ENCODE results near the gene LITAF. TPM values are rescaled to one million over a fixed set of nuclear protein-coding genes. Genes with fewer than 3 reads are reported as not detected.
"Not testable (repeated sequence)": the region's sequence is repeated elsewhere in the genome, so short reads cannot be mapped to it uniquely, and the experiment has no call there.

LITAF gene
- total RNA-seq, 1 experiment from 2014 or later: 29.8 TPM

DNA sequence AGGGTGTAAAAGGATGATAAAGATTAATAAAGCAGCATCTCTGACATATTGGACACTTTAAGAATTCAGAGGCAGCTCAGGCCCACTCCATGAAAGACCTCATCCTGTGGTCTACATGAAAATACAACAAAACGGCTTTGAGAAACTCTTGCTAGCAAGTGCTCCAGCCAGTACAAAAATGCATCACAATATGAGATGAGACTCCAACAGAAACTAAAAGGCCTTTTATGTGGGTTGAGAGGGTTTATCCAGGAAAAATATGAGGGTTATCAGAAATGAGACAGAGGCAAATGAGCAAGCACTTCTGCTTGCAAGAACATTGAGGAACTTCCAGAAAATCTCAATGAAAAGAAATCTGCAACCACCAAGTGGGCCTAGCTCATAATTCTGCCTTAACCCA lies 65.7 kb downstream of the LITAF start:
- DNase-seq (ENCODE audit: low read depth): no peak

DNA sequence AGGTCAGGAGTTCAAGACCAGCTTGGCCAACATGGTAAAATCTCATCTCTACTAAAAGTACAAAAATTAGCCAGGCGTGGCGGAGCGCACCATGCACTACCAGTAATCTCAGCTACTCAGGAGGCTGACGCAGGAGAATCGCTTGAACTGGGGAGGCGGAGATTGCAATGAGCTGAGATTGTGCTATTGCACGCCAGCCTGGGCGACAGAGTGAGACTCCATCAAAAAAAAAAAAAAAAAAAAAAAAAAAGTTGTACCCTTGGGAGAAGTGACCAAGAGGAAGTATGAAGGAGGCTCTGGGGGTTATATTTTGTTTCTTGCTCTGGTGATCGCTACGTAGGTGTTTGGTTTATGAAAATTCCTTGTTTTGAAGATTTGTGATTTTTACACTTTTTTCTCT lies 66.3 kb downstream of the LITAF start:
- no peak for DNase-seq (ENCODE audit: low read depth)

DNA sequence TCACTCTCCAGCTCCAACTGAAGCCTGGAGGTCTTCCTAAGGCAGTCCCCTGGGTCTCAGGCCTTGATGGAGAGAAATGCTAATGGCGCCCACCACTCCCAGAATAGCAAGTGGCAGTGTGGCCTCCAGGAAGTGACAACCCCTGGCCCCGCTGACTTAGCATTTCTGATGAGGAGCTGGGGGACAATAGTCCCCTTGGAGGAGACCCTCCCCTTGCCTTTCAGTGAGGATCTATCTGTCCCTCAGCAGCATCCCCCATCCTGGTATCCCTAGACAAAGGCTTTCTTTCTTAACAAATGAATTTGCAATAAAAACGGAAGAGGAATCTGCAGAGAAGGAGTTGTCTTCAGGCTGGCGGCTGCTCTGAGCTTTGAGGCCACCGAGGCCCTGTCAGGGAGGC lies 68.8 kb downstream of the LITAF start:
- no peak for DNase-seq (ENCODE audit: low read depth)

DNA sequence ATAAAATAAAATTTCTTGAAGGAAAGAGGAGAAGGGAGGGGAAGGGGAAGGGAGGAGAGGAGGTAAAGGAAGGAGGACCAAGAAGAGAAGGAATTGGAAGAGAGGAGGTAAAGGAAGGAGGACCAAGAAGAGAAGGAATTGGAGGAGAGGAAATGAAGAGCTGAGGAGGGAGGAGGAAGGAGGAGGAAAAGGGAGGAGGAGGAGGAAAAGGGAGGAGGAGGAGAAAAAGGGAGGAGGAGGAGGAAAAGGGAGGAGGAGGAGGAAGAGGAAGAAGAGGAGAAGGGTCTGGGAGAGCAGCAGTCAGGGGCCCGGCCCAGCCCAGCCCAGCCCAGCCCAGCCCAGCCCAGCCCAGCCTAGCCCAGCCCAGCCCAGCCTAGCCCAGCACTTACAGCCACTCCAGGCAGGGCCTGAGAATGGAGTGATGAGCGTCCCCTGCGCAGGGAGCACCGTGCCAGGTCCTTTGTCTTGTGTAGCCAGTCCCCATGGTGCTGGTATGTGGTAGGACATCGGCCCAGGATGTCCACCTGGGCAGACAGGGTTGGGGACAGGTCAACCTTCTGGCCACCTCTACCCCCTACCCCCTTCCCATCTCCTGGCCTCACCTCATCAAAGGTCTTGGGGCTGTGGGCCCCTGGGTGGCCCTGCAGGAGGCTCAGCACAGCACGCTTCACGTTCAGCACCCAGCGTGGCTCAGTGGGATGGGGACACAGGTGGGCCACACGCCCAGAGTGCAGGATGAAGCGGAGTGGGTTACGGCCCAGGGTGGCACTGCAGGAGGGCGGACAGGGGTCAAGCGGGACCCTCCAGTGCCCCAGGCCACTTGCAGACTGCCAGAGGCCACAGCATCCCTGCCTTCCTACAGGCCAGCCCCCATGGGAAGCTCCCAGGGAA lies 70.9 kb downstream of the LITAF start:
- DNase-seq (ENCODE audit: low read depth): no peak

DNA sequence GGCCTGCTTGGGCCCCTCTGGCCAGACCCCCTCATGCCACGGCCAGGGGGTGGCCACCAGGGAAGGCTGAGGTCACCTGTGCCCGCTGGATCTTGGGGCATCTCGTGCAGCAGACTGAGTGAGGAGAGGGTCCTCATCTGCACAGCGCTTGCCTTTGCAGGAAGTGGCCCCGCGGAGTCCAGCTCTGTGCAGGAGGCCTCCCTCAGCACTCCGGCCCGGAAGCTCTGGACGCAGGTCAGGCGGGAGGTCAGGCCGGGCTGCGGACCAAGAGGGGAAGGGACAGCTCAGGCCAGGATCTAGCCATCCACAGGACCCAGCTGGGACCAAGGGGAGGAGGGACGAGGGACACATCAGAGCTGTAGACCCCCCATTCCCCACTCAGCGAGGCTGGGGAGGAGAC lies 72.4 kb downstream of the LITAF start:
- DNase-seq (ENCODE audit: low read depth): no peak

DNA sequence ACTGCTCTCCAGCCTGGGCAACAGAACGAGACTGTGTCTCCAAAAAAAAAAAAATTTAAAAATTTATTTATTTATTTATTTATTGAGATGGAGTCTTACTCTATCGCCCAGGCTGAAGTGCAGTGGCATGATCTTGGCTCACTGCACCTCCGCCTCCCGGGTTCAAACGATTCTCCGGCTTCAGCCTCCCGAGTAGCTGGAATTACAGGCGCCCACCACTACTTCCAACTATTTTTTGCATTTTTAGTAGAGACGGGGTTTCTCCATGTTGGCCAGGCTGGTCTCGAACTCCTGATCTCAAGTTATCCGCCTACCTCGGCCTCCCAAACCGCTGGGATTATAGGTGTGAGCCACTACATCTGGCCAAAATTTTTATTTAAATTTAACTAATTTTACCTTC lies 73.4 kb downstream of the LITAF start:
- DNase-seq (ENCODE audit: low read depth): not testable (repeated sequence)

DNA sequence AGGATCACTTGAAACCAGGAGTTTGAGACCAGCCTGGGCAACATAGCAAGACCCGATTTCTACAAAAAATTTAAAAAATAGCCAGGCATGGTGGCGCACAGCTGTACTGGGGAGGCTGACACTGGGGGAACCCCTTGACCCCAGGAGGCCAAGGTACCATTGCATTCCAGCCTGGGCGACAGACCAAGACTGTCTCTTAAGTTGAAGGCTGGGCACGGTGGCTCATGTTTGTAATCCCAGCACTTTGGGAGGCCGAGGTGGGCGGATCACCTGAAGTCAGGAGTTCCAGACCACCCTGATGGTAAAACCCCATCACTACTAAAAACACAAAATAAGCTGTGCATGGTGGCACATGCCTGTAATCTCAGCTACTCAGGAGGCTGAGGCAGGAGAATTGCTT lies 74.9 kb downstream of the LITAF start:
- no peak for DNase-seq (ENCODE audit: low read depth)

DNA sequence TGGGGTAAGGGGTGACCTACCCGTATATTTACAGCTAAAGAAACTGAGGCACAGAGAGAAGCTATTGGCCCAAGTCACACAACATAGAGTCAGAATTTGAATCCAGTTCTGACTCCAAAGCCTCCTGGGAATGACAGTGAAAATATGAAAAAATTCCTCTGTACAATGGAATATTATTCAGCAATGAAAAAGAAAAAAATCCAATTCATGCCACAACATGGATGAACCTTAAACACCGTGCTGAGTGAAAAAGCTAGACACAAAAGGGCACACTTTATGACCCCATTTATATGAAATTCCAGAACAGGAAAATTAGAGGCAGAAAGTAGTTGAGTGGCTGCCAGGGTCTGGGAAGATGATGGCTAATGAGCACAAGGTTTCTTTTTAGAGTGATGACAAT lies 75.4 kb downstream of the LITAF start:
- DNase-seq (ENCODE audit: low read depth): no peak

DNA sequence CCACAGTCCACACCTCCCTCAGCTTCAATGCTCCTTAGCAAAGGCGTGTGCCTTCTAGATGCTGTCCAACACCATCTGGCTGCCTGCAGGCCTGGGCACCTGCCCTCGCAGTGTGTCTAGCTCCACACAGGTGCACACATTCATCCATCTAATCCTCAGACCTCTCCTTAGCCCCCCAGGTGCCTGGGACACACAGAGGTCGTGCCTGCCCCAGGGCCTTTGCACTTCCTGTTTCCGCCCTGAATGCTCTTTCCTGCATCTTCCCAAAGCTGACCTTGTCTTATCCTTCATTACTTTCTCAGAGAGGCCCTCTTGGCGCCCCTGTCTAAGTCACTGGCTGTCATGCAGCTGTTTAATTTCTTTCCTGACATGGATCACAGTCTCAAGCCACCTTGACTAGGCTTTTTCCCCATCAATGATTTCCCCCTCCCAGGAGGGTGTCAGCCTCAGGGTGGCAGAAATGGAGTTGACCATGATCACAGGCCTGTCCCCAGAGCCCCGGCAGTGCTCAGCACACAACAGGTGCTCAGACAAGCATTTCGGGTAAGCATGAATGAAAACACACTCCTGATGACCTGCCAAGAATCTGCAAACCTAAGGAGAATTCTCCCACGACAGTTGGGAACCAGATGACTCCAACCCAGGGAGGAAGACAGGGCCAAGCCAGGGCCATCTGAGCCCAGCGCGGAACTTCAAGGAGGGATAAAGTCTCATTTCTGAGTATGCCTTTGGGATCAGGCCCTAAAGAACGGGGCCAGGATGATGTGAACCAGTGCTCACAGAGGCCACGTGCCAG lies 76.3 kb downstream of the LITAF start:
- no peak for DNase-seq (ENCODE audit: low read depth)

DNA sequence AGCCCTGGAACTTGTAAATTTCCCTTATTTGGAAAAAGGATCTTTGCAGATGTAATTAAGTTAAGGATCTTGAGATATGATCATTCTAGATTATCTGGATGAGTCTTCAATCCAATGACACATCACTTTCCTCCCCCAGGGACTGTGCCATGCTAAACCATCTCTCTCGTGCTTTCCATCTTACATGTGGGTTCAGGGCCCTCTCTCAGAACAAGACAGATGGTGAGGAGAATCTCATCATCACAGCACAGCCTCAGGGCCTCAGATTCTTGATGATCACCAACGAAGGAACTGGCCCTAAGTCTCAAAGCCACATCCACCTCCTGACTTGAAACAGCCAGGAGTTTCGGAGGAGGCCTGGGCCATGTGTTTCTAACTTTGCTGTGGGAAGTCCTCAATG lies 78.7 kb downstream of the LITAF start:
- no peak for DNase-seq (ENCODE audit: low read depth)

DNA sequence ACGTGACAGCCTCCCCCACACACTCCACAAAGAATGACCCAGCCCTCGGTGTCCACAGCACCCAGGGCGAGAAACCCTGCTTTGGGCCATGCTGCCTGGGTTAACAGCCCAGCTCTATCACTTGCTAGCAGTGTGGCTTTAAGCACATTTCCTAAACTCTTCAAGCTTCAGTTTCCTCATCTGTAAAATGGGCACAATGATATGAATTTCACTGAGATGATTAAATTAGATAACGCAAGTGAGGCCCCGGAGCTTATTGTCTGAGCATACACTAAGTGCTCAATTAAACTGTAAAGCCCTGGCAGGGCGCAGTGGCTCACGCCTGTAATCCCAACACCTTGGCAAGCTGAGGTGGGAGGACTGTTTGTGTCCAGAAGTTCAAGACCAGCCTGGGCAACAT lies 79.4 kb downstream of the LITAF start:
- no peak for DNase-seq (ENCODE audit: low read depth)

DNA sequence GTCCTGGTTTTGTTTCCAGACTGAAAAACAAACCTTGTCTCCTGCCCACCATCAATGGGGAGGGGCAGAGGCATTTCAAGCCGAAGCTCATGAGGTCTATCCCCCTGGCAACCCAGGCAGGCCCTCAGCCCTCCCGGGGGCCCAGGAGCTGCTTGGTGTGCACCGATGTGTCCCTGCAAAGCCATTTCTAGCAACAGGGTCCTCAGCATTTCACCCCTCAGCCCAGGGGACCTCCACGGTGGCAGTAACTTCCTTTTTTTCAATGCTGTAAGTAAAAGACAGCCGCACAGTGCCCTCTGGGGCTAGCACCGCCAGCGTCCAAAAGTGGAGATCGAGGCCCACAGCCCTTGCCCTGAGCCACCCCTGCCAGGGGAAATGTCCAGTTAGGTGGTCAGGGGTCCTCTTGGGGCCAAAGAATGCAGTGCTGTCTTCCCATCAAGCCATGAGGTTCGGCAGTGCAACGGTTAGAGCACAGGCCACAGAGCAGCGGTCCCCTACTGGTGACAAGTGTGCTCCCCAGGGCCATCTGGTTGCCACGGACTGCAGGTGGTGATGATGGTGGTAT lies 79.9 kb downstream of the LITAF start:
- no peak for DNase-seq (ENCODE audit: low read depth)

DNA sequence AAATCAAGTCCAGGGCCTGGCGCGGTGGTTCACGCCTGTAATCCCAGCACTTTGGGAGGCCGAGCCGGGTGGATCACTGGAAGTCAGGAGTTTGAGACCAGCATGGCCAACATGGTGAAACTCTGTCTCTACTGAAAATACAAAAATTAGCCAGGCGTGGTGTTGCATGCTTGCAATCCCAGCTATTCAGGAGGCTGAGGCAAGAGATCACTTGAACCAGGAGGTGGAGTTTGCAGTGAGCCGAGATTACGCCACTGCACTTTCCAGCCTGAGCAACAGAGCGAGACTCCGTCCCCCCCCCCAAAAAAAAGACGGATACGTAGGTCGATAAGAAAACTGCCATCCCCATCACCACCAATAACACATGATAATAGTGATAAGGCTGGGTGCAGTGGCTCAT lies 82.5 kb downstream of the LITAF start:
- DNase-seq (ENCODE audit: low read depth): not testable (repeated sequence)

DNA sequence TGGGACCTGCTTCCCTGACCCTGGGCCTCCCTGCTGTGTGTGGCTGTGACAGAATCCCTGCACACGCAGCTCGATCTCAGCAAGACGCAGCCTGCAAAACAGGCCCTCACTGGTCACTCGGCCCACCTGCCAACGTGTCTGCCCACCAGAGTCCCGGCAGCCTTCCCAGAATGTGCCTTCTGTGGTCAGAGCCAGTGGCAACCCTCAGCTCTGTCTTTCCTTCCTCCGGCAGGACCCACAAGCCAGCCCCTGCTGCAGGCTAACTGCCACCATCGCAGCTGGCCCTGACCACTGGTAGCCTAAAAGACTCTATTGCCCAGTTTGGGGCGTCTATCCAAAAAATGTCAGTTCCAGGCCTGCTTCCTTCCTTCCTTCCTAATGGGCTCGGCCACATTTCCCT lies 83.2 kb downstream of the LITAF start:
- DNase-seq (ENCODE audit: low read depth): no peak

DNA sequence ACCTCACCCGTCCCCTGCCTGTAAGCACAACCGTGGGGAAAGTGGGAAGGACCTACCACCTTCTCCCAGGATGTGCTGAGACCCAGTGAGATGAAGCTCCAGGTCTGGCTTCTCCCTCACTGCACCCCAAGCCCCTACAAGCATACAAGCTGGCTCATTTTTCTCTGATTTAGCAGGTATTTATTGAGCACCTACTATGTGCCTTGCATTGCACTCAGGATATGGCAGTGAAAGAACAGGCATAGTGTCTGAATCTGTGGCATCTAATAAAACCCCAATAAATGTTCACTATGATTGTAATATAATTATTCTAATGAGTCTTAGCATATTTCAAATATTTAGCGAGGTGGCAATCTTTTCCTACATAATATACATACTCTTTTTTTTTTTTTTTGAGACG lies 84.5 kb downstream of the LITAF start:
- no peak for DNase-seq (ENCODE audit: low read depth)

DNA sequence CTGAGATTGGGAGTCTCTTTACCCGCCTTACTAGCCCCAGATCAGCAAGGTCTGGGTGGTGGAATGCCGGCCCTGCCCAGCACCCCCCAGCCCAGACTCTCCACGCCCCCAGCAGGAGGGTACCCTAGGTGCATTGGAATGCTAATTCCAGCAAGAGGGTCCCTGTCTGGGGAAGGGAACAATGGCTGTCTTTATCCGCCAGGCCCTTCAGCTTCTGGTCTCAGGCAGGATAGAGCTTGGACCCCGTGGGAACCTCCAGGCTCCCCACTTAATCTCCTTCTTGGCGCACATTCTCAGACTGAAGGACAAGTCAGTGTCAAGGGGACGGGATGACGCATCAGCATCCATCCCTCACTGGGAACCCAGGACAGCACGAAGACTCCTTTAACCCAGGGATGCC lies 85.1 kb downstream of the LITAF start:
- DNase-seq (ENCODE audit: low read depth): no peak

DNA sequence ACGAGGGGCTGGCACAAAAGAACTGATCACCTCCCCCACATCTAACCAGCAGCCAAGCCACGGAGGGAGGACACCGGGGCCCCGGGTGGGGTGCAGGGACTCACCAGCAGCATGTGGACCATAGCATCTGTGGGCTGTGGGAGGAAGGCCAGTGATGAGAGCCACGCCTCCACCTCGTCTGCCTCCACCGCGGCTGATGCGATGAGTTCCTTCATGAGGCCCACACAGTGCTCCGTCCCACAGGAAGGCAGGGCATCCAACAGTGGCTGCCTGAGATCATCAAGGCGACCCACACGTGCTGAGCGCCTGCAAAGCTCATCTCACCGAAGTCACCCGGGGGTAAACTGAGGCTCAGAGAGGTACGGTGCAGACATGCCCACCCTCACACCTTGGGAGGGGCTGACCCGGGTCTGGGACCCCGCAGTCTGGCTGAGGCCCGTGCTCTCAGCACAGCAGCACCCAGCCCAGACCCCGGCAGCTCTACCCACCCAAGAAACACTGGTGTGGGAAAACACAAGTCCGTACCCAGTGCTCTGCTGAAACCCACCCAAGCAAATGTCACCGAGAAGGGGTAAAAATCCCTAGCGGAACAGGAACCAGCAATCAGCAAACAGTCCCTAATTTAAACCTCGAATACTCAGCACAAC lies 85.9 kb downstream of the LITAF start:
- no peak for DNase-seq (ENCODE audit: low read depth)

DNA sequence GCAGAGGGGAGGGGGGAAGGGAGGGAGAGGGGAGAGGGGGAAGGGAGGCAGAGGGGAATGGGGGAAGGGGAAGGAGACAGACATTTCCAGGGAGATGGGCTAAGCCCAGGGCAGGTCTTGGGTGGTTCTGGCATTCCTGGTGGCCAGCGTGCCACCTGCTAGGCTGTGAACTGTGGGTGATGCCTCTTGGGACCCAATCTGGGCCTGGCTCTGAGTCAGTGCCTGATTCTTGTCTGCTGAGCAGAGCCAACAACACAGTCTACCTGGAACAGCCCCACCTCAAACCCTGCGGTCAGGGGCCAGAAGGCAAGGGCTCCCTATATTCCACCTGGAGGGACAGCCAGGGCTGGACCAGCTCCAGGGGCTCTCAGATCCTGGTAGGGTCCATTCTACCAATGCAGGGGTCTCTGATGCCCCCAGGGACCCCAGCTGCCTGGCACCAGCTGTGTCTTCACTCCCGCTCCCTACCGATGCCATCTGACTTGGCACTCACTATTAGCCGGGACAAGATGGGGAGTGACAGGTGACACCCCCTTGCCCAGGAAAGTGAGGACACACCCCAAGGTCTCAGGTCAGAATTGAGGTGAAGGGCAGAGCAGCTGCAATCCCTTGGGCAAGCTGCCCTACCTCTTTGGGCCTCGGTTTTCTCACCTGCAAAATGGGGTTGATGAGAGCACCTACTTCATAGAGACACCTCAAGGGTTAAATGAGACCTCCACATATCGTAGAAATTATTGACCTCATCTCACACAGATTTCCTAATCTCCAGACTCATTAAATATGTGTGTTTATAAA lies 87.2 kb downstream of the LITAF start:
- DNase-seq (ENCODE audit: low read depth): no peak

DNA sequence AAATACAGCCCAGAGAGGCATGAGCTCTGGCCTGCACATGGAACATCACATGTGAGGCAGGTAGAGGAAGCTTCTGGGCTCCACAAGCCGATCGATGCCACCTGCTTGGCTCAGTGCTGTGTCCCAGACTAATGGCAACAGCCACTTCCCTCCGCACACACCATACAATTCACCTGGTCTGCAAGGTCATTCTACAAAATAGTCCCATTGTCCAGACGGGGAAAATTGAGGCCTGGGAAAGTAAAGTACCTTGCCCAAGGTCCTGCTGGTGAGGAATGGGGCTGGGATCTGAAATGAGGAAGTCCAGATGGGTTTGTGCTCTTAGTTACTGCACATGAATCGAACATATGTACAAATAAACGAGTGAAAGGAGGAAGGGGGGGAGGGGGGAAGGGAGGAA lies 88.0 kb downstream of the LITAF start:
- DNase-seq (ENCODE audit: low read depth): no peak

DNA sequence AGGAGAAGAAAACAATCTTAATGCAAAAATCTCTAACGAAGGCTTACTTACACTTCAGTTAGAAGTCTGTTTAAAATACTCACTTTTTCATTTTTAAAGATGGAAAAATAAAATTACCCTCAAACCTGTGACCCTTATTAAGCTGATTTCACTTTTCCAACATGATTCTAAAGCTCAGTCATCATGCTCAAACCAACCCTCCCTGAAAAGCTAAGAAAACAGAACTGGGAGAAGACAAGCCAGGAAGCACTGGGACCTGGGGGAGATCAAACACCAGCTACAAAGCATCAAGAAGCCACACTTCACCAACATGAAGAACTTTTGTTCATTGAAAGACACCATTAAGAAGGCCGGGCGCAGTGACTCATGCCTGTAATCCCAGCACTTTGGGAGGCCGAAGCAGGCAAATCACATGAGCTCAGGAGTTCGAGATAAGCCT lies 88.8 kb downstream of the LITAF start:
- peak; percentile 86 for DNase-seq (ENCODE audit: low read depth)
